ENCODE measurements around the gene XRCC3. TPM values are rescaled to one million over a fixed set of nuclear protein-coding genes. Genes with fewer than 3 reads are reported as not detected.

Gene XRCC3
- polyA plus RNA-seq, 3 donors, result 0.66 to 8.1 (median 2.0) TPM

GRCh38 chr14:103748534-103748857 lies 33.2 kb upstream of the XRCC3 start:
- Histone ChIP-seq H3K79me2 (ENCODE audit: insufficient read depth, low read length) (no peaks in the 10 kb centered on the region), H3K9ac (ENCODE audit: insufficient read depth, low read length, poor library complexity, severe bottlenecking) (no peak overlapping the region), H3K4me1 (ENCODE audit: control insufficient read depth in 1 of 2, insufficient read depth in 2 of 2, low read length in 2 of 2) (no peaks in the 10 kb centered on the region), H3K4me3 (replicated peaks in 1 of 3; ENCODE audit: low read depth in 2 of 3, low read length in 3 of 3) (no peak overlapping the region), H2AFZ (ENCODE audit: insufficient read depth, low read depth, low read length, poor library complexity, severe bottlenecking) (no peak overlapping the region), H4K20me1 (ENCODE audit: insufficient read depth, low read length) (no peaks in the 10 kb centered on the region), H3K9me3 (replicated peaks in 1 of 2; ENCODE audit: control insufficient read depth in 1 of 2, insufficient read depth in 1 of 2, low read length in 2 of 2) (no peaks in the 10 kb centered on the region), H3K27ac (ENCODE audit: low read depth in 1 of 2, low read length in 2 of 2) (no peak overlapping the region), H3K4me2 (replicated peaks; ENCODE audit: extremely low read depth, low read length, poor library complexity, severe bottlenecking) (no peak overlapping the region), H3K36me3 (replicated peaks in 1 of 2; ENCODE audit: control insufficient read depth in 1 of 2, insufficient read depth in 2 of 2, low read length in 2 of 2) (no peaks in the 10 kb centered on the region), H3K27me3 (ENCODE audit: control insufficient read depth in 2 of 2, insufficient read depth in 2 of 2, low read length in 2 of 2) (no peaks in the 10 kb centered on the region)
- no peaks in the 10 kb centered on the region for H3K36me3 Mint-ChIP-seq
- no peak overlapping the region for H3K4me3 Mint-ChIP-seq
- WGBS (ENCODE audit: insufficient coverage), result 83% methylated on average over 5 of the region's 5 CpGs
- H3K27ac Mint-ChIP-seq, result no peak overlapping the region
- TF ChIP-seq CTCF (IDR thresholded peaks at IDR 0.05), result no peak
- no peaks in the 10 kb centered on the region for H3K4me1 Mint-ChIP-seq
- H3K27me3 Mint-ChIP-seq (ENCODE audit: low read depth in 3 of 3), result peaks cover 0 to 5% (median 5%) of the 10 kb centered on the region in 3 donors
- DNase-seq, result no peak
- no peaks in the 10 kb centered on the region for H3K9me3 Mint-ChIP-seq
- intact Hi-C loops (cut with micrococcal nuclease), result no loop called here

- no peak overlapping the region for H2AFZ ChIP-seq (ENCODE audit: insufficient read depth, low read depth, low read length, poor library complexity, severe bottlenecking)
- H3K4me2 ChIP-seq (replicated peaks; ENCODE audit: extremely low read depth, low read length, poor library complexity, severe bottlenecking), result no peak overlapping the region
- no peaks in the 10 kb centered on the region for H3K4me1 ChIP-seq (ENCODE audit: control insufficient read depth in 1 of 2, insufficient read depth in 2 of 2, low read length in 2 of 2)
- H3K27ac ChIP-seq (ENCODE audit: low read depth in 1 of 2, low read length in 2 of 2), result no peak overlapping the region
- DNase-seq, result no peak
- Mint-ChIP-seq H3K27me3 (ENCODE audit: low read depth in 3 of 3) (peaks cover 0 to 5% (median 5%) of the 10 kb centered on the region in 3 donors), H3K4me1 (peaks cover under 1% of the 10 kb centered on the region), H3K36me3 (no peaks in the 10 kb centered on the region), H3K9me3 (no peaks in the 10 kb centered on the region), H3K27ac (no peak overlapping the region), H3K4me3 (no peak overlapping the region)
- H4K20me1 ChIP-seq (ENCODE audit: insufficient read depth, low read length), result no peaks in the 10 kb centered on the region
- intact Hi-C loops (cut with micrococcal nuclease), result no loop called here
- H3K9ac ChIP-seq (ENCODE audit: insufficient read depth, low read length, poor library complexity, severe bottlenecking), result no peak overlapping the region
- no peaks in the 10 kb centered on the region for H3K27me3 ChIP-seq (ENCODE audit: control insufficient read depth in 2 of 2, insufficient read depth in 2 of 2, low read length in 2 of 2)
- WGBS (ENCODE audit: insufficient coverage), result 91% methylated on average over 9 of the region's 10 CpGs
- H3K36me3 ChIP-seq (replicated peaks in 1 of 2; ENCODE audit: control insufficient read depth in 1 of 2, insufficient read depth in 2 of 2, low read length in 2 of 2), result no peaks in the 10 kb centered on the region
- TF ChIP-seq CTCF (IDR thresholded peaks at IDR 0.05), result no peak
- H3K79me2 ChIP-seq (ENCODE audit: insufficient read depth, low read length), result no peaks in the 10 kb centered on the region
- H3K4me3 ChIP-seq (replicated peaks in 1 of 3; ENCODE audit: low read depth in 2 of 3, low read length in 3 of 3), result no peak overlapping the region
- no peaks in the 10 kb centered on the region for H3K9me3 ChIP-seq (replicated peaks in 1 of 2; ENCODE audit: control insufficient read depth in 1 of 2, insufficient read depth in 1 of 2, low read length in 2 of 2)
Measured at GRCh38 chr14:103746701-103747100, 31.4 kb upstream of the XRCC3 start.
